Measurements from ENCODE around the gene XKRX. TPM values are rescaled to one million over a fixed set of nuclear protein-coding genes. Genes with fewer than 3 reads are reported as not detected.

XKRX gene
- total and polyA plus RNA-seq, 2 of the 8 experiments (the other 6 are each of a cell fraction or from before 2014, with no cell fraction given), result 0.70 to 1.3 TPM

- TF ChIP-seq CHD7 (IDR thresholded peaks at IDR 0.05; ENCODE audit: insufficient replicate concordance, low read length) (no peak), BACH1 (IDR thresholded peaks at IDR 0.05; ENCODE audit: low read length) (no peak), SP4 (IDR thresholded peaks at IDR 0.05; ENCODE audit: low read length) (no peak), E2F6 (IDR thresholded peaks at IDR 0.05) (no peak), MAX (IDR thresholded peaks at IDR 0.05) (no peak), KDM4A (IDR thresholded peaks at IDR 0.05; ENCODE audit: low read depth, low read length, severe bottlenecking) (no peak), TEAD4 (IDR thresholded peaks at IDR 0.05; ENCODE audit: low read depth, low read length) (no peak), CREB1 (IDR thresholded peaks at IDR 0.05) (no peak), SRF (IDR thresholded peaks at IDR 0.05; ENCODE audit: low read depth, low read length) (no peak), KDM5A (IDR thresholded peaks at IDR 0.05; ENCODE audit: low read length) (no peak), CBX5 (IDR thresholded peaks at IDR 0.05; ENCODE audit: low read depth, low read length) (no peak)
Measured at GRCh38 chrX:100924375-100924774, 4.3 kb downstream of the XKRX start (continued).
